Measurements from ENCODE around the gene EFNA2. TPM values are rescaled to one million over a fixed set of nuclear protein-coding genes. Genes with fewer than 3 reads are reported as not detected.

Gene EFNA2
- total RNA-seq, 4 donors from 2014 or later, result not detected

DNA sequence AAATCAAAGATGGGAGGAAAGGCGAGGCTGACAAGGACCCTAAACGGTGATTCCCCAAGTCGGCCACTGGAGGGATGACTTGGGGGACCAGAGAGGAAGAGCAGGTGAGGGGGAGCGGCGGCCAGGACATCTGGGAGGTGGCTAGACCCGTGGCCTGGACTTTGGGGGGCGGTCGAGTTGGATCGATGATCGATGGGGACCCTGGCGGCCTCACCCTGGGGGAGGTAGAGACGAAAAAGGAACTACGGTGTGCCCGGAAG lies 24.2 kb upstream of the EFNA2 start:
- Histone ChIP-seq H3K27ac (peak overlapping the region; percentile 97 to 99 (median 98)), H3K36me3 (peaks cover 8 to 21% (median 9%) of the 10 kb centered on the region in 3 donors), H3K4me1 (peaks cover 79 to 100% (median 84%) of the 10 kb centered on the region in 3 donors), H3K9me3 (no peaks in the 10 kb centered on the region), H3K27me3 (no peaks in the 10 kb centered on the region), H3K4me3 (peak overlapping the region; percentile 61 to 72 (median 70))
- intact Hi-C loops (cut with DNase I), result no loop called here
- TF ChIP-seq POLR2A (IDR thresholded peaks at IDR 0.05), result no peak
- TF ChIP-seq, protein P1, sequence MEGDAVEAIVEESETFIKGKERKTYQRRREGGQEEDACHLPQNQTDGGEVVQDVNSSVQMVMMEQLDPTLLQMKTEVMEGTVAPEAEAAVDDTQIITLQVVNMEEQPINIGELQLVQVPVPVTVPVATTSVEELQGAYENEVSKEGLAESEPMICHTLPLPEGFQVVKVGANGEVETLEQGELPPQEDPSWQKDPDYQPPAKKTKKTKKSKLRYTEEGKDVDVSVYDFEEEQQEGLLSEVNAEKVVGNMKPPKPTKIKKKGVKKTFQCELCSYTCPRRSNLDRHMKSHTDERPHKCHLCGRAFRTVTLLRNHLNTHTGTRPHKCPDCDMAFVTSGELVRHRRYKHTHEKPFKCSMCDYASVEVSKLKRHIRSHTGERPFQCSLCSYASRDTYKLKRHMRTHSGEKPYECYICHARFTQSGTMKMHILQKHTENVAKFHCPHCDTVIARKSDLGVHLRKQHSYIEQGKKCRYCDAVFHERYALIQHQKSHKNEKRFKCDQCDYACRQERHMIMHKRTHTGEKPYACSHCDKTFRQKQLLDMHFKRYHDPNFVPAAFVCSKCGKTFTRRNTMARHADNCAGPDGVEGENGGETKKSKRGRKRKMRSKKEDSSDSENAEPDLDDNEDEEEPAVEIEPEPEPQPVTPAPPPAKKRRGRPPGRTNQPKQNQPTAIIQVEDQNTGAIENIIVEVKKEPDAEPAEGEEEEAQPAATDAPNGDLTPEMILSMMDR (IDR thresholded peaks at IDR 0.05), result peak in 1 of 6 experiments; percentile 10
- DNase-seq, result no peak
- 10 to 12% methylated on average over 13 to 14 of the region's 14 CpGs for WGBS, 2 donors

DNA sequence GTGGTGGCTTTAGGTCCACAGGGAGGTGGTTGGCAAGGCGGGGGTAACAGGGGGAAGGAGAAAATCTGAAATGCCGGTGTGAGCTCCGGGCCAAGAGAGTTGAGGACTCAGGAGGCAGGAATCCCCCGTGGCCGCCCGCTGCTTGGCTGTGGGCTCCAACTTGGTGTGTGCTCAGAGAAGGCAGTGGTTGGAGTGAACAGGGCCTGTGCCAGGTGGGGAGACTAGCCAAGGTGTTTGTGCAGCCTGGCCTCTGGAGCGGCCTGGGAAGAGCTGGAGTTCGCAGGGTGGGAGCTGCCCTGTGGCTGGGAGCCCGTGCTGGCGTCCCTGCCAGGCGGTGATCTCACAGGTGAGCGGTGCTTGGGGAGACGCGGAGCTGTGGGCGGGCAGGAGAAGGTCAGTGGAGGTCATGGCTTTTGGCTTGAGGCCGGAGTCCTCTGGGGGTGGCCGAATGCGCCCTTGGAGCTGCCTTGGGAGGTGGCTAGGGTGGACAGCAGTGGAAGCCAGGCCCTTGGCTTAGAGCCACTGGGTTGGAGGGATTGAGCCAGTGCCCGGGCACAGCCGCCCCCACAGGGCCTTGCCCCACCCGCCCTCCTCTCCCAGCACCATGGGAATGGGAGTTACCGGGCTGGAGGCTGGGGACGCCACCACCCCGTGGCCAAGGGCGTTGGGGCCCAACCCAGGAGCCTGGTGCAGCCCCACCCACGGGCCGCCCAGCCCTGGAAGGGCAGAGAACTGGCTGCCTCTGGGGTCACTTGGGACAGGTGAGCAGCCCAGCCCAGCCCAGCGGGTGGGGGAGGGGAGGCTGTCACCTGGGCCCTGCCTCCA lies 23.7 kb upstream of the EFNA2 start:
- Histone ChIP-seq H3K27me3 (no peaks in the 10 kb centered on the region), H3K4me3 (peak overlapping the region; percentile 61 to 72 (median 70)), H3K9me3 (no peaks in the 10 kb centered on the region), H3K36me3 (peaks cover 2 to 16% (median 3%) of the 10 kb centered on the region in 3 donors), H3K27ac (peak overlapping the region; percentile 97 to 99 (median 98)), H3K4me1 (peaks cover 76 to 100% (median 79%) of the 10 kb centered on the region in 3 donors)
- TF ChIP-seq POLR2A (IDR thresholded peaks at IDR 0.05), result peak in 2 of 4 donors; percentile 49
- TF ChIP-seq, protein P1 (IDR thresholded peaks at IDR 0.05), result no peak
- no peak for DNase-seq
- intact Hi-C loops (cut with DNase I), result no loop called here
- 1 to 7% methylated on average over 6 to 7 of the region's 28 CpGs for WGBS, 2 donors

DNA sequence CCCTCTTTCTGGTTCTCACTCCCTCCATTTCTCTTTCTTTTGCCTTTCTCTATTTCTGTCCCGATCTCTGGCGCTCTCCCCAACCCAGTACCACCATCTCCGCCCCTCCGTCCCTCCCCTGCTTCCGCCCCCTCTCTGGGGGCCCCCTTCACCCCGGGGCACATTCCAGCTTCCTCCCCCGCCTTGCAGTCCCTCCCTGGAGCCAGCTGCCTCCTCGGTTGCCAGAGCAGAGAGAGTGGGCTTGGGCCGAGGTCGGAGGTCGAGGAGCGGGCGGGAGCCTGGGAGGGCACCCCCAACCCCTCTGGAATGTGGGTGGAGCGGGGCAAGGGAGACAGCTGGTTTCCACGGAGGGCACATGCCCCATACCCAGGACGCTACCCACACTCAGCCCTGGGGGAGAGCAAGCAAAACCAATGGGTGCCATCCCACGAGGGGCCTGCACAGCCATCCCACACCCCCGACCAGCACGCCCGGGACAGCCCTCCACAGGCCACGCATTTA lies 23.0 kb upstream of the EFNA2 start:
- TF ChIP-seq, protein P1 (IDR thresholded peaks at IDR 0.05), result no peak
- no peak for TF ChIP-seq POLR2A (IDR thresholded peaks at IDR 0.05)
- Histone ChIP-seq H3K4me3 (peak overlapping the region; percentile 61 to 72 (median 70)), H3K36me3 (peaks cover 0 to 9% (median 0%) of the 10 kb centered on the region in 3 donors), H3K9me3 (no peaks in the 10 kb centered on the region), H3K27ac (peak overlapping the region; percentile 97 to 99 (median 98)), H3K4me1 (peaks cover 76 to 100% (median 79%) of the 10 kb centered on the region in 3 donors), H3K27me3 (no peaks in the 10 kb centered on the region)
- DNase-seq, result no peak
- 25 to 26% methylated on average over 5 to 7 of the region's 21 CpGs for WGBS, 2 donors
- intact Hi-C loops (cut with DNase I), result no loop called here

DNA sequence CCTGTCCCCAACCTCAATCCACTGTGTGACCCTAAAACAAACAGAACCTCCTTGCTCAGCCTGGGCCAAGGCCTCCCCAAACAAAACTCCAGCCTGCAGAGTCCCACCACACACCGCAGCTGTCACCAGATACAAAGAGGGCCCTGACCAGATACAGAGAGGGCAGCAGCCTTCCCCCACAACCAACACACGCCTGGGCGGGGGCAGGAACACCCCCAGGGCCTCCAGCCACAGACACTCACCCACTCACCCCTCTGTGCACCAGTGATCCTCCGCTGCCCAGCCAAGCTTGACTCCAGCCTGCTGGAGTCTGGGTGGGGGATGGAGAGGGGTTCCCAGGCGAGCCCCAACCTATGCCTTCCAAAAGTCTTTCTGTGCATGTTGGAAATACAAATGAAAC lies 22.5 kb upstream of the EFNA2 start:
- DNase-seq, result no peak
- peak in 1 of 4 donors; percentile 10 for TF ChIP-seq POLR2A (IDR thresholded peaks at IDR 0.05)
- TF ChIP-seq, protein P1 (IDR thresholded peaks at IDR 0.05), result no peak
- WGBS, 2 donors, result 66 to 77% methylated on average over 2 of the region's 5 CpGs
- intact Hi-C loops (cut with DNase I), result no loop called here
- Histone ChIP-seq H3K27ac (peak overlapping the region; percentile 97 to 99 (median 98)), H3K4me3 (peak overlapping the region in 1 of 4 donors; percentile 72), H3K9me3 (no peaks in the 10 kb centered on the region), H3K27me3 (no peaks in the 10 kb centered on the region), H3K4me1 (peaks cover 76 to 100% (median 79%) of the 10 kb centered on the region in 3 donors), H3K36me3 (peaks cover 0 to 4% (median 0%) of the 10 kb centered on the region in 3 donors)

Data from esophagus squamous epithelium (tissue), 5 donors.